Frontal cortex (tissue), 4 donors: ENCODE measurements around the gene SEMA5B. TPM values are rescaled to one million over a fixed set of nuclear protein-coding genes. Genes with fewer than 3 reads are reported as not detected.

Experiments
- DNase-seq, 2 donors: peaks; one replicate each; pipeline ENCODE4 v3.0.0; 2012; ENCODE audit warnings: low spot score in 2 of 2
- FAIRE-seq: peaks from 2 replicates; lab custom pipeline; 2012; peaks lifted over from hg19 to GRCh38; lab: Jason Lieb, UNC
- total RNA-seq: library from RNA; depleted of rRNA; stranded (reverse); fragments of >200 nt; gene quantifications from one replicate; pipeline ENCODE4 v1.2.3, GENCODE V29; 2014
- donor health status: control.
- donor health status: control.
- donor health status: control.

SEMA5B gene
- total RNA-seq, 1 donor from 2014 or later, result 9.0 TPM

DNA sequence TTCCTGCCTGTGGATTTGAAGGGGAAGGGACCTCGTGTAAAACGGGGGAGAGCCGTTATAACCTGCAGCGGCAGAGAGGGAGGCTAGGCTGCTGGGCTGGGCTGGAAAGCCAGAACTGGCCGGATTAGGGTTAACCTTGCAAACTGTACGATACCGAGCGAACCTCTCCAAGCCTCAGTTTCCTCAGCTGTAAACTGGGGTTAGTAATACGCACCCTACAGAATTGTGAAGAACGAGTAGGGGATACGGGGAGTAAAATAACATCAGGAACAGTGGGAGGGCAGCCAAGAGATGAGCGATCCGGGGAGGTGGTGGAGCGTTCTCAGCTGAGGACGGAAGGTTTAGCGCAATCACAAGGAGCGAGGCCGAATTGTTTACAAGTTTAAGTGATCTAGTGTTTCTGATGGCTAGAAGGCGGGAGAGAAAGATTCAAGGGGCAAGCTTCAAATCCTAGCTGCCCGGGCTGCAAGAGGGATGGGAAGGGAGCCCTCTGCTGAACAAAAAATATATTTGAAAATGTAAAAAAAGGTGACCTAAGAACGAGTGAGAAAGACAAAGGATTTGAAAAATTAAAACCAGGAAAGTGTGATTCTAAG lies 768 bp upstream of the SEMA5B start:
- FAIRE-seq, result peak; percentile 82
- peak; percentile 71 to 73 for DNase-seq

DNA sequence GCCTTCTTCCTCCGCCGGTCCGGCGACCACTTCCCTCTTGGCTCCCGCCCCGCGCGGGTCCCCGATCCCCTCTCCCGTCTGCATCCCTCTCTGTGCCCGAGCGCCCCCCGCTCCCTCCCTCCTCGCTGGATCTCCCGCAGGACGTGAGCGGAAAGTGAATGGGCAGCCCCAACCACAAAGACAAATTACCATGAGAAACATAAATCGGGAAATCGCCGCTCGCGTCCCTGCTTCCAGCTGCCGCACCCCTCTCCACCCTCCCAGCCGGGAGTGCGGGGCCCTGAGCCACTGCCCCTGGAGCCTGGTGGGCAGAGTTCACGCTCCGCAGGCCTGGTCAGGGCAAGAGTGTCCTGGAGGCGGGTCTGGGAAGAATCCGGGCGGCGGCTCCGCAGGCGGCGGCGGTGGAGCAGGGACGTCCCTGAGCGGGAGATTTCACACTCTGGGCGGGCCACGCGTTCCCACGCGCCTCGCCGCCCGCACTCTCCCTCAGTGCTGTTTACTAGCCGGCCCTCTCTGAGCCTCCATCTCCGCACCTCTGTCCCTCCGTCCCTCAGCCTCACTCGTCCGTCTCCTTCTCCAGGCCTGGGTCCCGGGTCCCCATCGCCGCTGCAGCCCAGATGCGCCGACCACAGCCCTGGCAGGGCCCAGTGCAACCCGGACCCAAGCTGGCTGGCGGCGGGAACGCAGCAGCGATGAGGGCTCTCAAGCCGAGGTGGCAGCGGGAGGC lies 835 bp downstream of the SEMA5B start:
- FAIRE-seq, result no peak
- DNase-seq, result peak; percentile 46 to 53

DNA sequence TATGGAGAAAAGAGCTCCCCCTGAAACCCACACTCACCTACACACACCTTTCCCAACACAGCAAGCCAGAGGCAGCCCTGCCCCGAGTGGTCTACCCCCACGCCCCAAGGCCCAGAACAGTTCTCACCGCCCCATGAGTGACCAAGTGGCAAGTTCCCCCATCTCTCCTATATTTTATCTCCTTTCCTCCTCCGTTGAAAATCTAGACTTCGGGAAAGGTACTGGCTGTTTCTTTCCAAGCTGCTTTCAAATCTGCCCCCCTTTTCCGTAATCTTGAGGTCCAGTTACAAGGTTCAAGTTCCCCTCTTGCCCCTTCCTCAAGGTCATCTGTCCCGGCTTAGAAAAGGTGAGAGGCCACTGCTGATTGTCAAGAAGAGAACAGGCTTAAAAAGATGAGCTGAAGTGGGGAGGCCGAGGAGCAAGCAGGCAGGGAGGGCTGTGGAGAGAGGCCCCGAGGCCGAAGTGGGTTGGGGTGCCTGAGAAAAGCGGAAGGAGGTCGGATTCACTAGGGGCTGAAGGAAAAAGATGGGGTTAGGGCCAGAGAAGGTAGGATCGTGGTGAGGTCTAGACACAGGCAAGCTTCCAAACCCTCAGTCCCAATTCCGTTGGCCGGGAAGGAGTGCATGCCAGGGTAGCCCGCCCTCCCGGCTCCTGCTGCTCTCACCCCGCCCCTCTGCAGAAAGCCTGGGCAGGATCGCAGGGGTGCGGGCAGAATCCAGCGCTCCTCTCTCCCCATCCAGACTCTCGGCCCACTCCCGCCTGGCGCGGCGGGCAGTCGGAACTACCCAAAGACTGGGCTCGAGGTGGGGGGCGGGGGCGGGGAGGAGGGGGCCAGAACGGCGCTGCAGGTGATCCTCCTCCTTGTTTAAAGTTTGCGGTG lies 1.7 kb downstream of the SEMA5B start:
- no peak for FAIRE-seq
- peak; percentile 43 to 47 for DNase-seq

GRCh38 chr3:123024056-123024455 lies 3.5 kb downstream of the SEMA5B start:
- DNase-seq, result no peak
- FAIRE-seq, result no peak

DNA sequence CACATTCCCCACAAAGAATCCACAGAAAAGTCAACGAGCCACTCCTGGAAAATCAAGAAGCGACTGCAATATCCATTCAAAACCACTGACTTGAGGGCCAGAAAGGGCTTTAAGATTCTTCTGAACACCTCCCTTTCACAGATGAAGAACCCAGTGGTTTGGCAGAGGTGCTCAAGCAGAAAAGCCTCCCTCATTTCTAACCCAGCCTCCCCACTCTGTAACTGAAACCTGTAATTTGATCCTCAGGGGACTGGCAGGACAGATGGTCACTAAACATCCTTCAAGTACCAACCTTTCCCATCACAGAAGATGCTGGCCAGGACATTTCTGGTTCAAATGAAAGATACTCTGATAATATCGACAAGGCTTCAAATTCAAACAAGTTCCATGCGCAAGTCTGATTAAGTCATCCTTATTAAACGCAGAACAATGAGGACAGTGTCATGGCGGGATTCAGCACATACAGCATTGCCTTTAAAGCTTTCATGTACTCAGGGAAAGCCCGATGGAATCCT lies 5.5 kb downstream of the SEMA5B start:
- DNase-seq (no peak), FAIRE-seq (no peak)

- DNase-seq (no peak), FAIRE-seq (no peak)
These were observed 6.2 kb downstream of the SEMA5B start for GRCh38 chr3:123021388-123021787.

DNA sequence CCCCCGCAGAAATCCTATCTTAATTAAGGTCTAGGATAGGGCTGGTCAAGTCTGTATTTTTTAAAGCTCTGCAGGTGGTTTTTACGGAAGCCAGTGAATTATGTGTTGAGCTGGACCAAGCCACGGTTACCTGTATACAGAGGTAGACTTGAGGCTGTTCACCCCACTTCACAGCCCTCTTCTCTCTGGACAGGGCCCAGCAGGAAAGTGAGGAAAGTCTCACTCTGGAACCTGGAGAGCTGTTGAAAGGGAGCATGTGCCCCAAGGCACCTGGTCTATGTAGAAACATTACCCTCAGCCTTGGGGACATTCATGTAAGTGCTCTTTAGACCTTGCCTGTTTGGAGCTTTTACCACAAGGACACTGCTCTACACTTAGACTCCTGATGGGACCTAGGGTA lies 6.9 kb downstream of the SEMA5B start:
- FAIRE-seq (no peak), DNase-seq (no peak)

DNA sequence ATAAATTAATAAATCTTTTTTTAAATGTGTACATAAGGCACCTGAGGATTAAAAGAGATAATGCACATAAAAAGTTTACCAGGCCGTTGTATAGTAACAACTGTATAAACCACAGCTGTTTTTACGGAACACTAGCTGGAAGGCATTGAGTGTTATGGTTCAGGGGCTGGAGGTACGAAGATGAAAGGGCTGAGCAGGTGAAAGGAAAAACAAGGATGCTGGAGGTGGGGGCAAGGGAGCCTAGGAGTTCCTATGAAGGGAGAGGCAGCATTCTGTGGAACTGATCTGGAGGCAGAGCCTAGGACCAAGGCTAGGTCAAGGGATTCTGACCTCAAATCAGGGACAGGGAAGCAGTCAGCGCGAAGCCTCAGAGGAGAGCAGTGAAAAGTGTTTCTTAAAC lies 8.0 kb downstream of the SEMA5B start:
- DNase-seq, result no peak
- no peak for FAIRE-seq

GRCh38 chr3:123019161-123019560 lies 8.4 kb downstream of the SEMA5B start:
- FAIRE-seq, result no peak
- DNase-seq, result no peak

GRCh38 chr3:123018683-123019082 lies 8.9 kb downstream of the SEMA5B start:
- no peak for DNase-seq
- FAIRE-seq, result no peak

DNA sequence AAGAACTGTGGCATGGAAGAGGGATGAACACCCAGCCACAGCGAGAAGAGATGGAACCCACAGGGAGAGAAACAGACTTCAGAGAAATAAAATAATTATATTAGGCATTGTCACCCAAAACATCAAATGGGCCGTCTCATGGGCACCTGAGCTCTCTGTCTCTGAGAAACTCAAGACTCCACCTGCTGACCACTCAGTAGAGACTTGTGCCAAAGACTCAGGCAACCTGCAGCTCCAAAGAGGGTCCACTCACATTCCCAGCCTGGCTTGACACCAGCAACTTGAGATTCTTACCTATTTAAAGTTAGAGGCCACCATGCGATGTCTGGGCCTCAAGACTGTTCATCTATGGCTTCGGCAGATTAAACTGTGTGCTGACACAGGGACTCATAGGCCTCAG lies 12.0 kb downstream of the SEMA5B start:
- DNase-seq, result no peak

DNA sequence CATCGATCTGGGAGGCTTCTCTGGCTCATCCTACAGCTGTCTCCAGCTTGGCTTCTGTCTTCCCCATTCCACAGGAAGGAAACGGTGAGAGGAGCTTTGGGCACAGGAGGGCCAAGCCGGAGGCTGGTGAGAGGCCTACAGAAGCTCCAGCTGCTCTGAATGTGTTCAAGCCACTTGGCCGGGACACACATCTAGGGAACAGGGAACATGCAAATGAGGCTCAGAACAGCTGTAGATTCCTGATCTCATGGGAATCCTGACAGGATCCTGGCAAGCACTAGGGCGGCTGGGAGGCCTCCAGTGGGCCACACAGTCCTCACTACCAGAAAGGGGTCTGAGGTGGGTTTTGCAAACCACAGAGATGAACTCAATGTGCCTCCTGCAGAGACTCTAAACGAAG lies 13.7 kb downstream of the SEMA5B start:
- DNase-seq (no peak), FAIRE-seq (no peak)

More for the DNA sequence above, 12.0 kb downstream of the SEMA5B start:
- no peak for FAIRE-seq

DNA sequence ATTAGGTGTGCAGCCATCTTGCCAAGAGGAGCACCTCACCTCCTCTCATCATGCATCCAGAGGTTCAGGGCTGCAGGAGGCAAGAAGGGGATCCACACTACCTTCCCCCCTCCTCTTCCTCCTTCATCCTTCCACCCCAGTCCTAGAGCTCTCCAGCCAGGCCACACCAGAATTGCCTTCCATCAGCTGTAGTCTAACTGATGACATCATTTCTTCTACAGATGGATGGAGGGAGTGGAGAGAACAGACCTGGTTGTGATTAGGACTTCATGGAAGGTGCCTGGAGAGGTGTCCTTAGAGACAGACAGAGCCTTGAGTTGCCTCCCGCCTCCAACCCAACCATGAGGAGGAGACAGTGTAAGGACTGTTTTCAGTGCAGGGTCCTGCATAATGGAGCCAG lies 14.9 kb downstream of the SEMA5B start:
- FAIRE-seq (no peak), DNase-seq (no peak)

GRCh38 chr3:123011447-123011846 lies 16.1 kb downstream of the SEMA5B start:
- no peak for DNase-seq
- no peak for FAIRE-seq

- FAIRE-seq (no peak), DNase-seq (no peak)
These were observed 18.7 kb downstream of the SEMA5B start for GRCh38 chr3:123008840-123009239.

DNA sequence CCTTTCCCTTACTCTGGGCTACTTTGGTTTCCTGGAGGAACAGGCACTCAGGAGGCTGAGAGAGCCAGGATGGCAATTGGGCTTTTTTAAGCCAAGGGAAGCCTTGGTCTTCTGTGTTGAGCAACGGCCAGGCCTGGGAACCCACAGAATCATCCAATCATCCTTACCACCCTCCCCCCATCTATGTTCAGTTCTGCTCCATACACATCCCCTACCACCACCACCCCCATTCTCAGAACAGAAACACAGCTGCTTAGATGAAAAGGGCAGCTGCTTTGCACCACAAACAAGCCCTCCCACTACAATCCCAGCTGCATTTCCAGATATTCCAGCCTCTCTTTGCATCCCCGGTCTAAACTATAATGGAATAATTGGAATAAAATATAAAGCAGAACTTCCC lies 21.0 kb downstream of the SEMA5B start:
- DNase-seq (no peak), FAIRE-seq (no peak)

GRCh38 chr3:123005291-123005690 lies 22.3 kb downstream of the SEMA5B start:
- FAIRE-seq (no peak), DNase-seq (no peak)

DNA sequence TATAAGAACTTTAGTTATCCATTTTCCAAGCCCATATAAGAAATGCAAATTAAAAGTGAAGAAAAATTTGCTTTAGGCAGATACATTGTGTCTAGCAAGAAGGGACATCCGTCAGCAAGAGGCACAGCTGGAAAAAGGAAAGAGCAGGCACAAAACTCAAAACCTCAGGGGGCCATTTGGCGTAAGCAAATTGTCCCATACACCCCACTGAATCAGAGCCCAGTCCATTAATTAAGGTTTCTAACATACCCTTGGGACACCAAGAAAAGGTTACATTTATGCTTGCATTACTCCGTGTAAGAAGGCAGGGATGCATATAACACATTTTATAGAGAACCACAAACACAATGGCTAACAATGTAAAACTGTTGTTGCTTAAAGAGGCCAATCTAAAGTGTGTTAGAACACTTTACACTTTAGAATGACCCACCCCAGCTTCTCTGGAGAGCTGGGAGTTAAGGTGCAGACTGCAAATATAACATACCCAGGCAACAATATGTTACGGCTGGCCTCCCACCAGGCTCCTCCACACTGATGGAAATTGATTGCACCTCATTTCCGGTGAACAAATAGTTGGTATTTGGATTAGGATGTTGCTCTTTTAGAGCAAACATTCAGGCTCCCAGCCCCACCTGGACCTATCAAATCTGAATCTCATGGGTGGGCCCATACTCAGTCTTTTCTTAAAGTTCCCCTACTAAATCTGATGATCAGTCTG lies 23.2 kb downstream of the SEMA5B start:
- DNase-seq (no peak), FAIRE-seq (no peak)

- FAIRE-seq, result no peak
These were observed 24.6 kb downstream of the SEMA5B start for GRCh38 chr3:123002749-123003497.

More at GRCh38 chr3:123002749-123003497, 24.6 kb downstream of the SEMA5B start:
- no peak for DNase-seq
